Retinal pigment epithelial cell (primary cell): Measurements from ENCODE around the gene FBN1.

Source experiments
- DNase-seq: peaks from one replicate; pipeline ENCODE4 v3.0.0-alpha.2; 2010; ENCODE audit warnings: low read depth
- H3K4me3 ChIP-seq: 2 replicates; pipeline ENCODE4 v1.5.1; 2011; ENCODE audit warnings: mild to moderate bottlenecking, low read length, control low read depth, moderate library complexity
- CTCF ChIP-seq: conservative IDR thresholded peaks from 2 replicates; pipeline ENCODE4 v1.5.1; 2011; ENCODE audit warnings: low read depth, low read length, control low read depth, inconsistent platforms

Gene FBN1

GRCh38 chr15:48550822-48551525 lies 94.5 kb downstream of the FBN1 start:
- peak; percentile 89 for DNase-seq
- TF ChIP-seq CTCF, result no peak

GRCh38 chr15:48548455-48548854 lies 97.1 kb downstream of the FBN1 start:
- TF ChIP-seq CTCF, result no peak
- H3K4me3 ChIP-seq, result no peak overlapping the region
- DNase-seq, result no peak

More at GRCh38 chr15:48550822-48551525, 94.5 kb downstream of the FBN1 start:
- no peak overlapping the region for H3K4me3 ChIP-seq

- no peak for TF ChIP-seq CTCF
- no peak for DNase-seq
- H3K4me3 ChIP-seq, result no peak overlapping the region
Observed at GRCh38 chr15:48547286-48547685, 98.2 kb downstream of the FBN1 start.

- no peak for TF ChIP-seq CTCF
- no peak overlapping the region for H3K4me3 ChIP-seq
- no peak for DNase-seq
Observed at GRCh38 chr15:48546296-48546695, 99.2 kb downstream of the FBN1 start.

- H3K4me3 ChIP-seq, result no peak overlapping the region
- no peak for TF ChIP-seq CTCF
- no peak for DNase-seq
Observed at GRCh38 chr15:48544778-48545177, 100.7 kb downstream of the FBN1 start.

GRCh38 chr15:48541341-48542278 lies 103.9 kb downstream of the FBN1 start:
- no peak for TF ChIP-seq CTCF
- no peak for DNase-seq
- no peak overlapping the region for H3K4me3 ChIP-seq
